Cardiac fibroblast (primary cell): ENCODE measurements around the gene IGF2R.

Experiments
- DNase-seq, 2 donors: peaks; one replicate each; pipeline versions ENCODE4 v3.0.0 to v3.0.0-alpha.2; 2010; ENCODE audit warnings: low read depth in 2 of 2
- H3K4me3 ChIP-seq, 2 donors: replicated peaks in 1 of 2; 1 replicate in 1 of 2; 2 replicates in 1 of 2; pipeline ENCODE4 v1.5.1; 2011; ENCODE audit warnings: low read depth in 2 of 2, low read length in 2 of 2, mild to moderate bottlenecking in 2 of 2, moderate library complexity in 1 of 2
- TF ChIP-seq, protein P1 (sequence below): IDR thresholded peaks from one replicate; pipeline ENCODE4 v1.5.1; 2011; ENCODE audit warnings: low read depth, mild to moderate bottlenecking, low read length, inconsistent platforms

Gene IGF2R

DNA sequence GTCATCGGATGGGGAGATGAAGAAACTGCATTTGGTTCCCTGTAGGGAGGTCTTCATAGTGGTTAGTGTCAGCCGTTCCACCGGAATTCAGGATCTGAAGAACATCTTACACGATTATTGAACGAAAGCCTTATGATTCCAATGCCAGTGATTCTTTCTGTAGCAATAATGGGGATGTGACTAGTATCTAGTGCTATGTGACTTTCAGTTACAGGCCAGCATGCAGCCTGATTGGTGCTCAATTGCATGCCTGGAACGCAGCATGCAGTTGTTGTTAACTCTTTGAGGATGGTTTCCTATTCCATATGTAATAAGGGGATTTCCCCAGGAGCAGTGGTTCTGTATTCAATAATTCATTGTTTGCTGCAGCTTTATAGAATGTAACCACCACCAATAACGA, 81.1 kb downstream of the IGF2R start:
- H3K4me3 ChIP-seq: no peak overlapping the region
- no peak for DNase-seq
- TF ChIP-seq, protein P1, sequence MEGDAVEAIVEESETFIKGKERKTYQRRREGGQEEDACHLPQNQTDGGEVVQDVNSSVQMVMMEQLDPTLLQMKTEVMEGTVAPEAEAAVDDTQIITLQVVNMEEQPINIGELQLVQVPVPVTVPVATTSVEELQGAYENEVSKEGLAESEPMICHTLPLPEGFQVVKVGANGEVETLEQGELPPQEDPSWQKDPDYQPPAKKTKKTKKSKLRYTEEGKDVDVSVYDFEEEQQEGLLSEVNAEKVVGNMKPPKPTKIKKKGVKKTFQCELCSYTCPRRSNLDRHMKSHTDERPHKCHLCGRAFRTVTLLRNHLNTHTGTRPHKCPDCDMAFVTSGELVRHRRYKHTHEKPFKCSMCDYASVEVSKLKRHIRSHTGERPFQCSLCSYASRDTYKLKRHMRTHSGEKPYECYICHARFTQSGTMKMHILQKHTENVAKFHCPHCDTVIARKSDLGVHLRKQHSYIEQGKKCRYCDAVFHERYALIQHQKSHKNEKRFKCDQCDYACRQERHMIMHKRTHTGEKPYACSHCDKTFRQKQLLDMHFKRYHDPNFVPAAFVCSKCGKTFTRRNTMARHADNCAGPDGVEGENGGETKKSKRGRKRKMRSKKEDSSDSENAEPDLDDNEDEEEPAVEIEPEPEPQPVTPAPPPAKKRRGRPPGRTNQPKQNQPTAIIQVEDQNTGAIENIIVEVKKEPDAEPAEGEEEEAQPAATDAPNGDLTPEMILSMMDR: no peak

DNA sequence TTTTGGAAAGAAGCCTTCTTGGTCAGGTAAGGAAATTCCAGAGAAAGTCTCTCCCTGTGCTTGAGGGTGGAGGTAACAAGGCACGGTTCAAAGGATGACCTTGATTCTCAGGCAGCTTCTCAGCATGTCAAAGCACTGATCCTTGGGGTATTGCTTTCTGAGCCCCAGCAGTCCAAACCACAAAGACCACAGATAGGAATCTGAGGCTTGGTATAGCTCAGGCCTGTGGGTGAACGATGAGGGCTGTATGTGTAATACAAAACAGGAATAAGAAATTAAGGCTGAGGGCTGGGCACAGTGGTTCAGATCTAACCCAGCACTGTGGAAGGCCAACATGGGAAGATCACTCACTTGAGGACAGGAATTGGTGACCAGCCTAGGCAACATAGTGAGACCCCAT, 82.5 kb downstream of the IGF2R start:
- H3K4me3 ChIP-seq: no peak overlapping the region
- TF ChIP-seq, protein P1: no peak
- no peak for DNase-seq

DNA sequence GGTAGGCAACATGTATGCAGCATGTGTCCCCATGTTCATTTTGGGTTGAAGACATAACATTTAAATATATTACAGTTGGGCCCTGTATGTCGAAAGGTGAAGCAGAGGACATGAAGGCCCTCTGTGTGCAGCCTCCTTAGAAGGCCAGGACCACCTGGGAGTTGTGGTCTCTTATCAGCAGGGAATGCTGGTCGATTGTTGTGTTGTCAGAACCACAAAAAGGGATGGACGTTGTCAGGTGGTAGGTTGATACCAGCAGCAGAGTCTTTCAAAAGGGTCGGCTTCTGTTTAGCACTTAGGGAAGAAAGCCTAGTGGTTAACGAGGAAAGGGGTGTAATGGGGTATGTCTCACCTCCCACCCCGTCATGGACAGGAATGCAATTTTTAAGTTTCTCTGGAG, 85.4 kb downstream of the IGF2R start:
- no peak overlapping the region for H3K4me3 ChIP-seq
- TF ChIP-seq, protein P1: no peak
- DNase-seq: no peak

DNA sequence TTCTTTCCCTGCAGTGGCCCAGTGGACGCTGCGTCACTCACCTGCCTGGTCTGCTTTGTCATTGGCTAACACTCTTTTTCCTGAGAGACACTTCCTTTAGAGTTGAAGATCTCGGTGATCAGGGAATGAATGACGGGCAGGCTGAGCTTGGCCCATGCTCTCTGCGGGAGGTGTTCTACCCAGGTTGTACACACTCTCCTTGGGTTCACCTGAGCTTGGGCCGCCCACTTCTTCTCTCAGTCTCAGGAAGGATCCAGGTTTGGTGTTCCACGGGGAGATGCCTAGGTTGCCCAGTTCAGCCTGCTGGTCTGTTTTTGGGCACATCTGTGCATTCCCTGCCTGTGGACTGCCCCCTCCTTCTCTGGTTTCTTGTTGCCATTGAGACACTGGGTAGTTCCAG, 86.0 kb downstream of the IGF2R start:
- no peak for DNase-seq
- TF ChIP-seq, protein P1: no peak
- H3K4me3 ChIP-seq: no peak overlapping the region

DNA sequence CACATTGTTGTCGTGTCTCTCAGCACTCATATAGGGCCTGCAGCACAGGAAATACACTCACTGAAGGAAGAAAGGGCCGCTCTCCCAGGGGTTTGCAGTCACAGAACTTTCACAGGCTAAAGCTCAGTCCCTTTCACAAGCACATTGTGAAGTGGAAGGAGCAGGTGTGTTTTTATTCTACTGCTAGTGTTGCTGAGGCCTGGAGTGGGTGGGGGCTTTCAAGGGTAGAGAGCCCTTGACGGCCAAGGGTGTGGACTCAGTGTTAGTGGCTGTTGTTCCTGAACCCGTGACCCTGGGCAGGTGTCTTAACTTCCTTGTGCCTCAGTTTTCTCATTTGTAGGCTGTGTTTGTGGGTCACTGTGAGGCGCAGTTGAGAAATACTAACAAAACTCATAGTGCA, 86.5 kb downstream of the IGF2R start:
- DNase-seq: no peak
- TF ChIP-seq, protein P1: no peak

DNA sequence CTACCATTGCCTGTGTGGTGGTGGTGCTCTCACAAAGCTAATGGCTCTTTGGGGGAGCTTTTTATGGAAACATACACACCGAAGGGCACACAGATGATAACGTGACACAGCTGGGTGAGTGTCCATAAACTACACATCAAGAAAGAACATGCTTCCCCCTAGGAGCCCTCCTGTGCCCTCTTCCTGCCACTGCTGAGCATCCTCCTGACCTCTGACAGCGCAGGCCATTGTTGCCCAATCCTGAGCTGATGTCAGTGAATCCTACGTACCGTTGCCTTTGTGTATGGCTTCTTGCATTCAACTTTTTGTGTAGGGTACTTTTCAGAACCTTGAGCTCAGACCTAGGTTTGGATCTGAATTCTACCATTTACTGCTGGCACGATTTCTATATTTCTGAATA, 86.9 kb downstream of the IGF2R start:
- no peak for DNase-seq
- H3K4me3 ChIP-seq: no peak overlapping the region
- TF ChIP-seq, protein P1: no peak

More for the DNA sequence above, 86.5 kb downstream of the IGF2R start:
- H3K4me3 ChIP-seq: no peak overlapping the region

DNA sequence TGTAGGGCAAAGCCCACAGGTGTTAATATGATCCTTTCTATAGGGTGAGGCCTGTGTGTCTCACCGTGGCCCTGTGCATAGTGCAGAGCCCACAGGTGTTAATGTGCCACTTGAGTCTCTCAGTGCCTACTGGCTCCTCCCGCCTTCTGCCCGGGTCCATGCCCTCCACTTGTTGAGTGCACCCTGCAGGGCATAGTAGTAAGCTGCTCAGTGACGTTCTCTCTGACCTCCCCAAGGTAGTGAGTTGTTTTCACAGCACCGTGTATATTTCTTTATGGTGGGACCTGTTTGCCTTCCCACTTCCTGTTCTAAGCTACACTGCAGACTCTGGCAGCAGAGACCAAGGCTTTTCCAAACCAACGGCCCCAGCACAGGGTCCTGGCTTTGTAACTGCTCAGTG, 88.2 kb downstream of the IGF2R start:
- TF ChIP-seq, protein P1: no peak
- no peak for DNase-seq
- no peak overlapping the region for H3K4me3 ChIP-seq
